GM19455 (cell line): ENCODE results near the gene SPSB3.
A peak's percentile ranks its signal among the peaks of the same experiment; 100 is the strongest.

Experiments used
- ATAC-seq: cut with Tn5 transposase; IDR thresholded peaks from one replicate; pipeline ENCODE4 v1.9.1; 2021; ENCODE audit not compliant: unreplicated experiment

The SPSB3 gene

DNA sequence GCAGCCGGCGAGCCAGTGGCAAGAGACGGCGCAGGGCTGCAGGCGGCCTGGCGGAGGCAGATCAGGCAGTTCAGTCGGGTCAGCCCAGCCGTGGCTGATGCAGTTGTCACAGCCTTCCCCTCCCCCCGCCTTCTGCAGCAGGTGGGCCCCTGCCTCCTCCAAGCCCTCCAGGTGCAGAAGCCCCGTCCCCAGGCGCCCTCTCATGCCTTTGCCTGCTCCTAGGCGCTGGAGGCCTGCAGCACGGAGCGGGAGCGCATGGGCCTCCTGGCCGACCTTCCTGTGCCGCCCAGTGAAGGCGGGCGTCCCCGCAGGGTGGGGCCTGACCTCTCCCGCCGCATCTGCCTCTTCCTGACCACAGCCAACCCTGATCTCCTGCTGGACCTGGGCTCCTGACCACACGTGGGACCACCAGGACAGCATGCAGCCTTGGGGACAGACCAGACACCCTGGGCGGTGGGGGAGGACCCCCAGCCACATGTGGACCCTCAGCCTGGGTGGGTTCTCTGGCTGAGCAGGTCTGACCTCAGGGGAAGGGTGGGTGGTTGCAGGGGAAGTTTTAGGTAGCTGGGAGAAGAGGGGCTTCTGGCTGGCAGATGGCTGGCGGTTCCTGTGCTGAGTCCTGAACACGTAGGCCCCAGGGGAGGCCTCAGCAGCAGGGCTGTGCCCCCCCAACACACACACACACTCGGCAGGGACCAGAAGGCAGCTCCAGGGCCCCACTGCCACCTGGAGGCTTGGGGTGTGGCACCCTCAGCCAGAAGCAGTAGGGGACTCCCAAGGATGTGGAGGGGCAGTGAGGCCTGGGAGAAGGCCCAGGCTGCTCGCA is 6.3 kb downstream of the SPSB3 start:
- no peak for ATAC-seq

DNA sequence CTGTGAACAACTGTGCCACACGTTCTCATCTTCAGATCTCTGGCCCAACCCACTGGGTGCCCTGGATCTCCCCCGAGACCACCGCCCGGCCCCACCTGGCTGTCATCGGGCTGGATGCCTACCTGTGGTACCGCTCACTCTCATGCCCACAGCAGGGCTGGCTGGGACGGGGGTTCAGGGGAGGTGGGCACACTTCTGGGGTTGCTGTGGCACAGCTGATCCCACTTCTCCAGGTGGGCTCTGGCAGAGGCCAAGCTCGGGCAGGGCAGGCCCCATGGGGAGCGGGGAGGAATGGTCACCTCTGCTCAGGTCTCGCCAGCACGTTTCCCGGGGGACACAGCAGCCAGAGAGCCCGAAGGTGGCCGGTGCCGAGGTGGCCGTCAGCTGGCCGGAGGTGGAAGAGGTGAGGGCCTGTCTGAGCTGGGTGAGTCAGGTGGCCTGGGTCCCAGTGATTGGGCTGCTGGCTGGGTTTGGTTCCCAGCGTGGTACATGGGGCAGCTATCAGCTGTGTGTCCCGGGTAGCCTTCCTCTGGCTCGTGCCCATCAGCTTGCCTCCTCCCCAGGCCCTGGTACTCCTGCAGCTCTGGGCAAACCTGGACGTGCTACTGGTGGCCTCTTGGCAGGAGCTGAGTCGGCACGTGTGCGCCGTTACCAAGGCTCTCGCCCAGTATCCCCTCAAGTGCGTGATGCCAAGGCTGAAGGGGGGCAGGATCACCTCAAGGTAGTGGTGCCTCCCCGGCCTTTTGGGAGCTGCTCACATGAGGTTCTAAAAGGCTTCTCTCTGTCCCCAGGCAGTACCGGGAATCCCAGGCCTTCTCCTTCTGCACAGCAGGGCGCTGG is 7.1 kb downstream of the SPSB3 start:
- no peak for ATAC-seq

DNA sequence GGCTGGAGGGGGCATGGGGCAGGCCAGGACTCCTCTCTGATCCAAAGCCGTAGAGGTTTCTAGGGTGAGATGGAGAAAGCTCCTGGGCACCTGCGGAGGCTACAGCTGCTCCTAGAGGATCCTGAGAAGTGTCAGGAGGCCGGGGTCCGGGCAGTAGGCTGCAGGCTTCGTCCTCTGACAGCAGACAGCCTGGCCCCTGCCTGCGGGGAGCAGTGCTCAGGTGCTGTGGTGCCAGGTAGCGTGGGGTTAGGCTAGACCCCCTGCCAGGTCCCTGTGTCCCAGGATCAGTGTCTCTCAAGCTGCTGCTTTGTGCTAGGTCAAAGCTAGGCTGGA is 8.0 kb downstream of the SPSB3 start:
- no peak for ATAC-seq

DNA sequence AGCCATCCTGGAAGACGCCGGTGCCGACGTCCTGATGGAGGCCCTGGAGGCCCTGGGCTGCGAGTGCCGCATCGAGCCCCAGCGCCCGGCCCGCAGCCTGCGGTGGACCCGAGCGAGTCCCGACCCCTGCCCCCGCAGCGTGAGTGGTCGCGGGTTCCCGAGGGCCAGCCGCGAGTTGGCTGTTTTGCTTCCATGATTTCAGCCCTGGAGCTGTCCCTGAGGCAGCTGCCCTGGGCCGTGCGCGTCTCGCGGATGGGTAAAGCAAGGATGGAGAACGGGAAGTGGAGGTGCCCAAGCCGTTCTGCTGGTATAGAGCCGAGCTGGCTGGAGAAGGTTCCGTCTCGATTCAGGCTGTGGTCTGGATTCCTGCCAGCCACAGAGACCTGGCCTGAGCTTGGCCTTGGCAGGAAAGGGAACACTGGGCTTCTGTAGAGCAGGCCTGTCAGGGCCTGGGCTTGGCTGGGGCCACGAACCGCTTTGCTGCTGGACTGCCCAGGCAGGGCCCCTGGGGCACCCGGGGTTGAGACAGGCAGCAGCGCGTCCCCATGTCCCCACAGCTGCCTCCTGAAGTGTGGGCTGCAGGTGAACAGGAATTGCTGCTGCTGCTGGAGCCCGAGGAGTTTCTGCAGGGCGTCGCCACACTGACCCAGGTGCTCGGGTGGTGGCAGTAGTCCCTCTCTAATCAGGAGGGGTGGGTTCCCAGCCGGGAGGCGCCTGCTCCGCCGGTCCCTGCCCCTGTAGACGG is 8.5 kb downstream of the SPSB3 start:
- ATAC-seq = no peak

DNA sequence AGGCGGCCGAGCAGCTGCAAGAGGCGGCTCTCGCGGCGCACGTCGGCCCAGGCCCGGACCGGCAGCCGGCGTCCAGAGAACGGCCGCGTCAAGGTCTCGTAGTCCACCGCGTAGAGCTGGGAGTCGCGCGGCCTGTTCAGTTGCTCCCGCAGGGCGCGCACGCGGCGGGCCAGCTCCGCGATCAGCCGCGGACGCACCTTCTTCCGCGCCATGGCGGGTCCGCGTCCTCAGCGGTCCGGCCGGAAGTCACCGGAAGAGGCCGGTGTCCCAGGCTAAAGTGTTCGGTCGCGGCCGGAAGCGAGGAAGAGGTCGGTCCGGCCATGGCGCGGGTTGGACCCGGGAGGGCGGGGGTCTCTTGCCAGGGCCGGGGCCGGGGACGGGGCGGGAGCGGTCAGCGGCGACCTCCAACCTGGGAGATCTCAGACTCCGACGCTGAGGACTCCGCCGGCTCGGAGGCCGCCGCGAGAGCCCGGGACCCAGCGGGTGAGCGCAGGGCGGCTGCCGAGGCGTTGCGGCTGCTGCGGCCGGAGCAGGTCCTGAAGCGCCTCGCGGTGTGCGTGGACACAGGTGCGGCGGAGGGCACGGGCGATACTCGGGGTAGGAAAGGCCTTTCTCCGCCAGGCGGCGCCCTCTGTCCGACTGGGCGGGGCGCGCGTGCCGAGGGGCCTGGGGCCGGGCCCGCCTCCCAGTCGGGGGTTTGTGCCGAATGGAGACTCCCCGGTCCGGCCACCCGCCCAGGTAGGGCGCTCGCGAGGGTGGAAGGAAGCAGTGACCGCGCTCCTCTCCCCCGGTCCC is 9.3 kb downstream of the SPSB3 start, which contains the start of gene MRPS34:
Gene MRPS34, minus strand, starts transcription at position 227 of the 795 bp plus-strand sequence. Its CDS starts 15 bp downstream, at position 212.
- ATAC-seq = peak; percentile 42

DNA sequence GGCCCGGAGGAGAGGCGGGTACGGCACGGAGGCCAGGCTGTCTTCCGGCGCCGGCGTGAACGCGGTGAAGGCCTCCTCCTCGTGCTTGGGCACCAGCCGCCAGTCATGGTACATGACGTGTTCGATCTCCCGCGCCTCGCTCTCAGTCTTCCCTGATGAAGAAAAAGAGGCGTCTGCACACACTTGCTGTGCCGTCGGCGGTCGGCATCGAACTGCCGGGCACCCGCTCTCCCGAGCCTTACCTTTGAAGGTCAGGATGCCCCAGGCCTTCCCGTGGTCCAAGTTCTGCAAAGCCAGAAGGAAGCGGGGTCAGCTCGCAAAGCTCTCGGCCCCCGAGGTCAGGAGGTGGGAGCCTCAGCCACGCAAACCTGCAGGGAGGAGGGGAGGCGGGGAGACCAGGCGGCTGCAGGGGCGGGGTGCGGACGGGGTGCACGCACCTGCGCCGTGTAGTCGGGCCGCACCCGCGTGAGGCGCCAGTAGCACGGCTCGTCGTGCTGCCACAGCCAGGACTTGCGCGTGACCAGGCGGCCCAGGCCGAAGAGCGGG is 9.9 kb downstream of the SPSB3 start, which contains the start of gene EME2:
Gene EME2, plus strand, starts transcription at position 449 of the 546 bp plus-strand sequence. CDS start 418 bp downstream, outside the sequence.
- ATAC-seq = no peak

DNA sequence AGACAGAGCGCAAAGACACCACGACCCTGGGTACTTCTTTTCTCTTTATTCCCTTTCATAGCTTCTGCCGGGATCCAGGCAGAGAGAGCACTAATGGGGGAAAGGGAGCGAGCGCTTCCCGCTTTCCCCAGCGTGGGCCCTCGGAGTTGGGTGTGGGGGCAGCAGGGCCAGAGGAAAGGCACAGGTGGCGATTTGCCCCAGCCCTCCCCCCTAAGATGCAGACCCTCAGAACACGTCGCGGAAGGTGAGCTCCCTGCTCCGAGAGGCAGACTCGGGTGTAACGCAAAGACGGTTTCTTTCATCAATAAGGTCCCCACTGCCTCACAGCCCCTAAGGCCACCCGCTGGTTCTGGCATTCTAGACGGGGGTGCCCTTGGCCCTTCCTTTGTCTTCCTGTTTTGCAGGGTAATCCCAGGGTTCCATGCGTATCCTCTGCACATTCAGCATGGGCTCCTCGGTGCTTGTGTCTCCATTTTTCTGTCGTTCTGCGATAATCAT is 10.5 kb downstream of the SPSB3 start:
- ATAC-seq = no peak

DNA sequence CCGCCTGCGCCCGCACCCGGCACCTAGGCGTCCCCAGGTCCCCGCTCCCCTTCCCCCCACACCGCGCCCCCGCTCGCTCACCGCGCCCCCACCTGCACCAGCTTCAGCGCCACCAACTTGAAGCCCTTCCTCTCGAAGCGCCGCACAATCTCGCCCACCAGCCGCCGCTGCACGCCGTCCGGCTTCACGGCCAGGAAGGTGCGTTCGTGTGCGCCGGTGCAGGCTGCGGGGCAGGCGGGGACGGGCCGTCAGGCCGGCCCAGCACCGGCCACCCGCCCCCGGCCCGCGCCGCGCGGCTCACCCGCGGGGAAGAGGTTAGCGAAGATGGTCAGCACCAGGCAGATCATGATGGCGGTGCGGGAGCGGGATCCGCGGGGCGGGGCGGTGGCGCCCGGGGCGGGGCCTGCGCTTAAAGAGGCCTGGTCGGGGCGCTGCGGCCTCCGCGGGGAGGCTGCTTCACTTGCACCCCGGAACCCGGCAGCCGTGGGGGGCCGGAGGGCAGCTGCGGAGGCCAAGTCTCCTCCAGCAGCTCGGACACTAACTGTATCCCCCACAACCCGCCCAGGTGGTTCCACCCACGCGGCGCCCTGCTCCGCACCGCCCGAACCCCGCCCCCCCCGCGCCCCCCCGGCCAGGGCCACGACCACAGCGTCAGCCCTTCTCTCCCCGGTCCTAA is 11.0 kb downstream of the SPSB3 start, which contains the start of gene NME3:
Gene NME3, minus strand, starts transcription at position 356 of the 676 bp plus-strand sequence. Its CDS starts 9 bp downstream, at position 347.
- no peak for ATAC-seq

DNA sequence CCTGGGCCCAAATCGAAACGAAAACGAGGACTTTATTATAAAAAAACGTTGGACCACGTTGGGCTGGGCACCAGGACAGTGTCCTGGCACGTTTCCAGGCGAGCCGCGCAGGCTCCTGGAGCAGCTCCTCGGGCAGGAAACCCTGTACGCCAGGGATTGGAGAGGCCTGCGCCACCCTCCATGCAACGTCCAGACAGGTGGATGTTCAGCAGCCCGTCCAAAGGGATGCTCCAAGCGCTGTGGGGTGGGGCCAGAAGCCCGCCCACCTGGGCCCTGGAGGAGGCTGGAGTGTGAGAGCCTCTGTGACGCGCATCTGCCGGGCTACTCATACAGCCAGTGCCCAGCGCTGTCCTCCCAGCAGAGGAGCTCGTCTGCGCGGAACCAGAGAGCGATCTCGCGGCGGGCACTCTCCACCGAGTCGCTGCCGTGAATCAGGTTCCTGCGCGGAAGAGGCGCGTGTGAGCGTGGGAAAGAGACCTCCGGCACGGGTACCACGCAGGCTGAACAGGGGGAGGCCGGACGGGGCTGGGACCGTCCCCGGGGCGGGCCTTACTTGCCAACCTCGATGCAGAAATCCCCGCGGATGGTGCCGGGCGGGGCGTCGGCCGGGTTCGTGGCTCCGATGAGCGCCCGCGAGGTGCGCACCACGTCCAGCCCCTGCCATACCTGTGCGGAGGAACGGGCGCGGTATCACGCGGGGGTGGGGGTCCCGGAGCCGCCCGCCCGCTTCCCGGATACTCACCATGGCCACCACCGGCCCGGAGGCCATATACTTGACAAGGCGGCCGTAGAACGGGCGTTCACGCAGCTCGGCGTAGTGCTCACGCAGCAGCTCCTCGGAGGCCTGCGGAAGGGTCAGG is 11.8 kb downstream of the SPSB3 start:
- ATAC-seq = no peak

DNA sequence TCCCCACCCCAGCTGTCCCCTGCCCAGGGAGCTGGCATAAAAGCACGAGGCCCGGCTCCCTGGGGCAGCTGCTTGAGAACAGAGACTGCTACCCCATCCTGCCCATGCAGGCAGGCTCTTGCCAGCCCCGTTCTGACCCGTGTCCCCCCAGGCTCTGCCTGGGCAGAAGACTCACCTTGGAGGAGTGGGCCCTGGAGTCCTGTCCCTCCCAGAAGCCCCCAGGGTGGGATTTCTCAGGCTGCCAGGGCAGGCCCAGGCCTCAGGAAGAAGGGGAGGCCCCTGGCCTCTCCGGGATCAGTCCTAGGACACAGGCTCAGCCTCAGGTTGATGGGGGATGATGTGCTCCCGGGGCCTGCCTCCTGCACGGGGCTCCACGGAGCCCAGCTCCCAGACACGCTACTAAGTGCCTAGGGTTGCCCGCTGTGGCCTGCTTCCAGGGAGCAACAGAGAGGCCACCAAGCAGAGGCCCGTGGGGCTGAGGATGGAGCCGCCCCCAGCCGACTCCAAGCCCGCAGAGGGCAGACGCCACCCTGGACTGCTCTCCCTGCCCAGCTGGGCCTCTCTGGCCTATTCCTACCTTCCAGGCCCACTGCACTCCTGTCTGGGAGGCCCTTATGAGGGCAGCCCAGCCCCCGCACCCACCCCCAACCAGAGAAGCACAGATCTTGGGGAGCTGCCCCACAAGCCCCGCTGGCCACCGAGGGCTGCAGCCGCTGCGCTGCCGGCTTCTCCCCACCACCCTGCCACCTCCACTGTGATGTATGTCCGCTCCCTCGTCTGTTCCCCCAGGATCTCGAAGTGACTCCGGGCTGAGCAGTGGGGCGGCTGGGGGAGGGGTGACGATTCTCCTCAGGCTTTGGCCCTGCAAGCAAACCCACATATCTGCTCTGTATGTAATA is 12.7 kb downstream of the SPSB3 start:
- ATAC-seq = no peak

DNA sequence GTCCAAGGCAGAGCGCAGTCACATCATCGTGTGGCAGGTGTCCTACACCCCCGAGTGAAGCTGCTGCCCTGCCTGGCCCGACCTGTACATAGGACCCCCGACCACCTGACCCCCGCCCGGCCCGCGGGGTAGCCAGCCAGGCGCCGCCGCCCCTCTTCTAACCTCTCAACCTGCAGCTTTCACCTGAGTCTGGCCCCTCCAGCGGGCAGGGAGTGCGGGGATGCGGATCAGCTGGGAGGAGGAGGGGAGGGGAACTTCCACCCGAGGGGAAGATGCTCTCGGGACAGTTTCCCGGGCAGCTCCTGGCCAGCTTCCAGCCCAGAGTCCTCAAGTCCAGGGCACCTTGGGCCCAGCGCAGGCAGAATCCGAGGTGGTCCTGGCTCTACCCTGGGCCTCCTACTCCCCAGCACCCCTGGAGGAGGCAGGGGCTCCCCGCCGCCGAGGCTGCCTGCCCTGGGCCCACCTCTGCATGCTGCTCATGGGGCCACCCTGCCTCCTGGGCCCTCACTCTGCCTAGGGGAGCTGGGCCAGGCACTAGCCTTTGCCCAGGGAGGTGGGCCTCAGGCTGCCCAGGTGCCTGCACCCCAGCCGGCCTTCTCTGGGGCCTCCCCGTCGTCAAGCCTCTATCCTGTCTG is 13.5 kb downstream of the SPSB3 start:
- ATAC-seq = no peak

DNA sequence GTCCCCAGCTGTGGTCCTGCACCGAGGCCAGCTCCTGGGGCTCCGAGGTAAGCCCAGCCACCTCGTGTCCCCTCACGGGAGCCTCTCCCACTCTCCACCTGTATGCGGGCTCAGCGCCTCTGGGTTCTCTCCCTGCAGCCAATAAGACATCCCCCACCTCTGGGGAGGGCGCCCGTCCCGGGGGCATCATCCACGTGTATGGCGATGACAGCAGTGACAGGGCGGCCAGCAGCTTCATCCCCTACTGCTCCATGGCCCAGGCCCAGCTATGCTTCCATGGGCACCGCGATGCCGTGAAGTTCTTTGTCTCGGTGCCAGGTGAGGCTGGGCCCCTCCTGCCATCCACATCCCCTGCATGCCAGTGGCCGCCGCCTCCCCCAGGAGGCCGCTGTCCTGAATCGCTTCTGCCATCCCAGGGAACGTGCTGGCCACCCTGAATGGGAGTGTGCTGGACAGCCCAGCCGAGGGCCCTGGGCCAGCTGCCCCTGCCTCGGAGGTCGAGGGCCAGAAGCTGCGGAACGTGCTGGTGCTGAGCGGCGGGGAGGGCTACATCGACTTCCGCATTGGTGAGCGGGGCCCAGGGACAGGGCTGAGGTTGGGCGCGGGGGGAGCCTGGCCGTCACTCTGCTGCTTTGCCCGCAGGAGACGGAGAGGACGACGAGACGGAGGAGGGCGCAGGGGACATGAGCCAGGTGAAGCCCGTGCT is 14.2 kb downstream of the SPSB3 start:
- ATAC-seq = no peak

DNA sequence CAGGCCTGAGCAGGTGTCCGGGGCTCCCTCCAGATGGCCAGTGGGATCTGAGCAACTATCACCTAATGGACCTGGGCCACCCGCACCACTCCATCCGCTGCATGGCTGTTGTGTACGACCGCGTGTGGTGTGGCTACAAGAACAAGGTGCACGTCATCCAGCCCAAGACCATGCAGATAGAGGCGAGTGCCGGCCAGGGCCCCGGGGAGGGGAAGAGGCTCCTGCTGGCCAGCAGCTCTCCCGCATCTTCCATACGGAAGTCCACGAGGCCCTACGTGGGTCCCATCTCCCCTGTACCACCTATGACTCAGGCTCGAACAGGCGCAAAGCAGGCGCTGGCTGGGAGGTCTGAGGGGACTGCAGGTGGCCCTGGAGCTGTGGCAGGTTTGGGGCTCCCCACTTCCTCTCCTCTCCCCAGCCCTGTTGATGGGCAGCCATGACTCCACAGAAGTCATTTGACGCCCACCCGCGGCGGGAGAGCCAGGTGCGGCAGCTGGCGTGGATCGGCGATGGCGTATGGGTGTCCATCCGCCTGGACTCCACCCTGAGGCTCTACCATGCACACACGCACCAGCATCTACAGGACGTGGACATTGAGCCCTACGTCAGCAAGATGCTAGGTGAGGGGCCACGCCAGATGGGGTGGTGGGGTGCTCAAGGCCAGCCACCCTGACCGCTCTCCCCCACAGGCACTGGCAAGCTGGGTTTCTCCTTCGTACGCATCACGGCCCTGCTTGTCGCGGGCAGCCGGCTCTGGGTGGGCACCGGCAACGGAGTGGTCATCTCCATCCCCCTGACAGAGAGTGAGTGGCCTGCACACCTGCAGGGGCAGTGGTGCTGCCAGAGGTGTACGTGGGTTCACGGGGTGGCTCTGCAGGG is 15.0 kb downstream of the SPSB3 start:
- no peak for ATAC-seq

DNA sequence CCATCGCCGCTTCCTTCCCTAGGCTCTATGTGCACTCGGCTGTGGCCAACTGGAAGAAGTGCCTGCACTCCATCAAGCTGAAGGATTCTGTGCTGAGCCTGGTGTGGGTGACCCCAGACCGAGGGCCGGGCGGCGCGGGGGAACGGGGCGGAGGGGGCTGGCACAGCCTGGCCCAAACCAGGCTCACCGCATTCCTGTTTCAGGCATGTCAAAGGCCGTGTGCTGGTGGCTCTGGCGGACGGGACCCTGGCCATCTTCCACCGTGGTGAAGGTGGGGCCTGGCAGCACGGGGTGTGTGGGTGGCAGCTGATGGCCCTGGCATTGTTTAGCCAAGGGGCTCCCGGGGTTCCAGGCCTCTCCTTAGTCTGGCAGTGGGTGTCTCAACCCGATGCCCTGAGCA is 15.7 kb downstream of the SPSB3 start:
- ATAC-seq = no peak

DNA sequence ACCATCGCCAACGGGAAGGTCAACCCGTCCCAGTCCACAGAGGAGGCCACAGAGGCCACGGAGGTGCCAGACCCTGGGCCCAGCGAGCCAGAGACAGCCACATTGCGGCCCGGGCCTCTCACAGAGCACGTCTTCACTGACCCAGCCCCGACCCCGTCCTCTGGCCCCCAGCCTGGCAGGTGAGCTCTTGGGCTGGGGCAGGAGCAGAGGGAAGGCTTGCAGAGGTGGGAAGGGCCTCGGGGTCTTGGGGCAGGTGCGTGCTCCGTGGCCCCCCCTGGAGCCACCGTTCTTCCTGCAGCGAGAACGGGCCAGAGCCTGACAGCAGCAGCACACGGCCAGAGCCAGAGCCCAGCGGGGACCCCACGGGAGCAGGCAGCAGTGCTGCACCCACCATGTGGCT is 16.1 kb downstream of the SPSB3 start:
- no peak for ATAC-seq
